ENCODE results near the gene ABHD8. TPM values are rescaled to one million over a fixed set of nuclear protein-coding genes. Genes with fewer than 3 reads are reported as not detected.
A peak's percentile ranks its signal among the peaks of the same experiment; 100 is the strongest.

The ABHD8 gene
- polyA plus RNA-seq, 1 experiment, result 6.1 TPM

GRCh38 chr19:17305216-17305516, 1.9 kb upstream of the ABHD8 start:
- POLR2A ChIA-PET, result interaction anchor here (0.5 to 2.0 kb wide), 9 partner anchors 12 to 1108 kb away, joined by 3 to 11 read pairs (median 4); no protein-coding TSS in a partner anchor
- no peak for TF ChIP-seq CTCF (IDR thresholded peaks at IDR 0.05; ENCODE audit: low read depth, low read length)
- CTCF ChIA-PET, result interaction anchor here (0.7 to 3.6 kb wide), 8 partner anchors 8 to 139 kb away, joined by 3 to 16 read pairs (median 4); partner anchors contain the start of gene ANKLE1
- Histone ChIP-seq H3K9me3 (ENCODE audit: control insufficient read depth, insufficient read depth, low read length) (peaks cover 4% of the 10 kb centered on the region; the same call in 1 of the 2 replicates), H3K27ac (ENCODE audit: low read depth, low read length) (peak overlapping the region; percentile 52), H3K27me3 (ENCODE audit: control insufficient read depth, insufficient read depth, low read length) (no peaks in the 10 kb centered on the region), H3K4me3 (ENCODE audit: low read depth, low read length) (peak overlapping the region; percentile 81)
- DNase-seq (ENCODE audit: low read depth, low spot score), result no peak

- Histone ChIP-seq H3K27me3 (ENCODE audit: control insufficient read depth, insufficient read depth, low read length) (no peaks in the 10 kb centered on the region), H3K9me3 (ENCODE audit: control insufficient read depth, insufficient read depth, low read length) (no peaks in the 10 kb centered on the region; the same call in 1 of the 2 replicates), H3K27ac (ENCODE audit: low read depth, low read length) (peak overlapping the region; percentile 52), H3K4me3 (ENCODE audit: low read depth, low read length) (no peak overlapping the region)
- POLR2A ChIA-PET, result interaction anchor here (0.5 to 2.0 kb wide), 8 partner anchors 12 to 1109 kb away, joined by 3 to 11 read pairs (median 4); no protein-coding TSS in a partner anchor
- CTCF ChIA-PET, result interaction anchor here (0.7 to 3.6 kb wide), 8 partner anchors 7 to 139 kb away, joined by 3 to 16 read pairs (median 4); partner anchors contain the start of gene ANKLE1
- no peak for DNase-seq (ENCODE audit: low read depth, low spot score)
- no peak for TF ChIP-seq CTCF (IDR thresholded peaks at IDR 0.05; ENCODE audit: low read depth, low read length)
These were observed 1.4 kb upstream of the ABHD8 start for GRCh38 chr19:17304386-17305215.

- no peaks in the 10 kb centered on the region; the same call in 1 of the 2 replicates for H3K9me3 ChIP-seq (ENCODE audit: control insufficient read depth, insufficient read depth, low read length)
- no peak overlapping the region for H3K27ac ChIP-seq (ENCODE audit: low read depth, low read length)
- ChIA-PET POLR2A (interaction anchor here (2.0 kb wide), 1 partner anchor 11 kb away, joined by 11 read pairs; no protein-coding TSS in a partner anchor), CTCF (interaction anchor here (0.9 to 3.6 kb wide), 2 partner anchors 11 to 16 kb away, joined by 3 to 16 read pairs; no protein-coding TSS in a partner anchor)
- DNase-seq (ENCODE audit: low read depth, low spot score), result no peak
- H3K4me3 ChIP-seq (ENCODE audit: low read depth, low read length), result no peak overlapping the region
- no peak for TF ChIP-seq CTCF (IDR thresholded peaks at IDR 0.05; ENCODE audit: low read depth, low read length)
- H3K27me3 ChIP-seq (ENCODE audit: control insufficient read depth, insufficient read depth, low read length), result no peaks in the 10 kb centered on the region
These were observed 679 bp upstream of the ABHD8 start for GRCh38 chr19:17303940-17304267.

GRCh38 chr19:17302391-17303166, 646 bp downstream of the ABHD8 start:
- ChIA-PET CTCF (interaction anchor here (0.9 to 3.6 kb wide), 2 partner anchors 9 to 15 kb away, joined by 3 to 16 read pairs; no protein-coding TSS in a partner anchor), POLR2A (no interaction called here)
- Histone ChIP-seq H3K4me3 (ENCODE audit: low read depth, low read length) (peak overlapping the region; percentile 72), H3K27ac (ENCODE audit: low read depth, low read length) (peak overlapping the region; percentile 47), H3K27me3 (ENCODE audit: control insufficient read depth, insufficient read depth, low read length) (no peaks in the 10 kb centered on the region), H3K9me3 (ENCODE audit: control insufficient read depth, insufficient read depth, low read length) (no peaks in the 10 kb centered on the region; the same call in 1 of the 2 replicates)
- no peak for TF ChIP-seq CTCF (IDR thresholded peaks at IDR 0.05; ENCODE audit: low read depth, low read length)
- DNase-seq (ENCODE audit: low read depth, low spot score), result no peak
